CD4-positive, alpha-beta T cell treated with Interleukin-4 for 1 hour (primary cell): ENCODE data around the gene SLC38A9.

ENCODE experiments used
- DNase-seq, 2 donors: peaks; one replicate each; pipeline ENCODE4 v3.0.0-alpha.2; 2020 to 2022

SLC38A9 gene

DNA sequence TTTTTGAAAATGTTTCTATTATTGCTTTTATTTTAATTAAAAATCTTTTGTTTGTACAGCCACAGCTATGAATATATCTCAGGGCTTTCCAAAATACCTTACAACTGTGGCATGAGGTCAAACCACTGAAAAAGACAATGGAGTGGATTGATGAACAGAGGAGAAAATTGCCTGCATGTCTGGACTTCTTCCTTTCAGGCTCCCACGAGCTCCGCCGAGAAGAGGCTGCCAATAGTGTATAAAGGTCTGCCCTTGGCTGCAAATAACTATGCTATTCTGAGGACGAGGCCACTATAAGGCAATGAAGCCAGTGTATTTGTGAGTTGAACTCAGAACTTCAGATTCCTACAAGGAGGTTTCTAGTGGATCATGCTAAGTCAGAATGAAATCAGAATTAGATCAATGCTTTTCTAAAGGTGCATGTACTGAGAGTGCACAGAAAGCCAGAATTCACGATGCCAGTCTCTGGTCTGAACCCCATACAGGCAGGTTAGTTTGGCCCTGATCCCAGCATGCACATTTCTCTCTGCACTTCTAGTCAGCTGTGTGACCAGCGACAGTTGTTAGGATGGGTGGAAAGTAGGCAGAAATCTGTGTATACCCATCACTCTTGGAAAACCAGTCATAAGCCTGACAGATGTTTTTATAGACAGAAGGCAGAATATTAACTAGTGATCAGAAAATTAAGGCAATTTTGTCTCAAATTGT lies 134.6 kb downstream of the SLC38A9 start:
- DNase-seq = no peak

DNA sequence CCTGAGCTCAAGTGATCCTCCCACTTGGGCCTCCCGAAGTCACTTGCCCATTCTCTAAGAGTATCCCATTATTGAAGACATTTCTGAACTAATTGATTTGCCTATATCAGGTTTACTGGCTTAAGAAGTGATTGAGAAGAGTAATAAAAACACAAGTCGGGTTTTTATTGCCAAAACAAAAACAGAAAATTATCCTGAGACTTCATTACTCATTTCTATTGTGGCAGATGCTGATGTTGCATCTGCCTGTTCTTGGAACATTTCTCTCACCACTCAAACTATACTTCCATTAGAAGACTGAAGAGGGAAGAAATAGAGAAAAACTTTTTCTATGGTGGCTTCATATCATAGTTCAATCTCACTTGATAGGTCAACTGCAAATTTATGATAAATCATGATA lies 135.5 kb downstream of the SLC38A9 start:
- no peak for DNase-seq
